Left hindlimb (tissue), 1 donor: ENCODE measurements around the gene FLRT2.

Experiments
- DNase-seq: peaks from one replicate; pipeline ENCODE4 v3.0.0-alpha.2; 2018

The FLRT2 gene

GRCh38 chr14:85675957-85676356 is 146.0 kb downstream of the FLRT2 start:
- DNase-seq: no peak

GRCh38 chr14:85686908-85687307 is 157.0 kb downstream of the FLRT2 start:
- DNase-seq: no peak

GRCh38 chr14:85687456-85687855 is 157.5 kb downstream of the FLRT2 start:
- no peak for DNase-seq

- no peak for DNase-seq
Observed at GRCh38 chr14:85688006-85688405, 158.1 kb downstream of the FLRT2 start.

- DNase-seq: no peak
Observed at GRCh38 chr14:85695300-85695699, 165.4 kb downstream of the FLRT2 start.

GRCh38 chr14:85701116-85701515 is 171.2 kb downstream of the FLRT2 start:
- no peak for DNase-seq

GRCh38 chr14:85701763-85702162 is 171.8 kb downstream of the FLRT2 start:
- no peak for DNase-seq

GRCh38 chr14:85702191-85702590 is 172.2 kb downstream of the FLRT2 start:
- DNase-seq: no peak

GRCh38 chr14:85702997-85703396 is 173.1 kb downstream of the FLRT2 start:
- DNase-seq: no peak
